GM21619 (cell line): ENCODE data around the gene UROS.

Experiments used
- ATAC-seq: cut with Tn5 transposase; IDR thresholded peaks from one replicate; pipeline ENCODE4 v1.9.1; 2021; ENCODE audit not compliant: unreplicated experiment

UROS gene

DNA sequence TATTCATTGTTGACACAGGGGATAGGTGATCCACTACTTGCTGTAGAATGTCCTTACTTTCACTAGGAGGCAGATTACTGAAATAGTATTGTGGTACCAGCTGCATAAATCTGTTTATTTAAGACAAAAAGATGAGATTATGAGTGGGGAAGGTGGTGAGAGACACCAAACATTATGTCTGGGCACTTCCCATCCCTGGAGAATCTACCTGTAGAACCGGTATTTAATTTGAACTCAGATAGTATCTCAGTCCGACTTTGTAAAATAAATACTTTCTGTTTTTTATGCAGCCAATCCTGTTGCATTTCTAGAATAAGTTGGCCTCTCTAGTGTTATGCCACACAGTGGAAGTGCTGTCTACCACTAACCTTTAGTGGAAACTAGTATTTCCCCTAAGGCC is 13.7 kb upstream of the UROS start:
- no peak for ATAC-seq

DNA sequence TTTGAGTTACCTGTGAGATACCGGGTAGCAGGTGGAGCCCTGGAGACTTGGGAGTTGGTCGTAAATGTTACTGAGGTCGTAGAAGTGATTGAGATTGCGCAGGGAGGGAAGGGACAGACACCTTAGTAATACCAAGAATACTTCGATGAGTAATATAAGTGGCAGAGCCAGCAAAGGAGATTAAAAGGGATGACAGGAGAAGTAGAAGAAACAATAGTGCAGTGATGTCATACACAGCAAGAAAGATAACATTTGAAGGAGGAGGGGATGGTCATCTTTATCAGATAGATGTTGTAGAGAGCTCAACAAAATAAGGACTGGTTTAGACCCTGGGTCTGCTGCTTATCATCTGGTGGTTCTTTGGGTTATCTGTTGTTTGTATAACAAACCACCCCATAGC is 5.3 kb upstream of the UROS start:
- no peak for ATAC-seq

DNA sequence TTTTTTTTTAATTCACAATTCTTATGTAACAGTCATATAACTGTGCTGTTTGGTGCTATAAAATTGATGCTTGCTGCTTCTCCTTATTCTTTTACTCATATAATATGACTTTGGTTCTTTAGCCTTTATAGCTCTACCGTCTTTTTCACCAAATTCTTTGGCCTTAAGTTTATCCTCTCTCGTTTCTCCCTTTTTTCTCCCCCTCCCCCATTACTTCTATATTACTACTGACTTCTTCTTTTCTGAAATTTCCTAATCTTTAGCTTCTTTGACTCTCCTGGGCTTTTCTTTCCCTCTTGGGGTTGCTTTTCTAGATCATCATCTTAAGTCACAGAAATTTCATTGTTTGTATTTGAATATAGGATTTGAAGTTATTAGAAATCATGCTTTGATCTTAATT is 4.1 kb upstream of the UROS start:
- no peak for ATAC-seq

DNA sequence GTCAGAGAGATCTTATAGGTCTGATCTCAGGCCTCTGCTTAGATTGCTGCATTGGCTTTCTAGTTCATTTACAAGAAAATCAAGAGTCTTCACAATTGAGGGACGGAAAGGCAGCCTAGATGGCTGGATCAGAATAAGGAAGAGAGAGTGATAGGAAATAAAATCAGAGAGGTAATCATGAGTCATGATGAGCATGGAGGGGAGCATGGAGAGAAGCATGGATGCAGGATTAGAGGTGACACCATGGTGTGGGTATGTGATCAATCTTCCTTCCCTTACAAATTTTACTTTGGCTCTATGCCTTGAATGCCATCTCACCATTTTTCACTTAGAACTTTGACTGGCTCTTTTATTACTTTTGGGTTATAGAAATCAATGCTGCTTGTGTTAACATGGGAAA is 1.7 kb upstream of the UROS start:
- no peak for ATAC-seq

DNA sequence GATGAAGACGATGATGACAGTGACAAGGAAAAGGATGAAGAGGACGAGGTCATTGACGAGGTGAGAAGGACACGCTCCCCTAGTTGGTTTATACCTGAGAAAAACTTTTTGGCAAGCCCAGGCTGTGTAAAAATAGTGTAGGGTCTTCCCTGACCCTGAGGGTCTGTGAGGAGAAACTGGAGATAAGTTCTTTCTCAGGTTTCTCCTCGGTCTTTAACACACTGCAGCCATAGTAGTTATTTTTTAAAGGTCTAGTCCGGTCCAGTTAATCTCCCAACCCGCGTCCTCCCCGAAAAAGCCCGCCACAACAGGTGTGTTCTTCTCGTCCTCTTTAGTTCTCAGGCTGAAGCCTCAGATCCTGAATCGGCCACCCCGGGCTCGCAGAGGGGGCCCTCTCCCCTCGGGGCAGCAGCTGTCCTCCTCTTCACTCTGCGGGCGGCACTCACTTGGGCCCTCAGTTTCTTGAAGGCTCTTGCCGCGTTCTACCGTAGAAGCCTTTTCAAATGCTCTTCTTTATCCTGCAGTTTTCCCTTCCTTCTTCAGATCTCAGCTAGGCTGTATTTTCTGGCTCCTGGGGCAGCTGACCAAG is 699 bp upstream of the UROS start:
- ATAC-seq = no peak

DNA sequence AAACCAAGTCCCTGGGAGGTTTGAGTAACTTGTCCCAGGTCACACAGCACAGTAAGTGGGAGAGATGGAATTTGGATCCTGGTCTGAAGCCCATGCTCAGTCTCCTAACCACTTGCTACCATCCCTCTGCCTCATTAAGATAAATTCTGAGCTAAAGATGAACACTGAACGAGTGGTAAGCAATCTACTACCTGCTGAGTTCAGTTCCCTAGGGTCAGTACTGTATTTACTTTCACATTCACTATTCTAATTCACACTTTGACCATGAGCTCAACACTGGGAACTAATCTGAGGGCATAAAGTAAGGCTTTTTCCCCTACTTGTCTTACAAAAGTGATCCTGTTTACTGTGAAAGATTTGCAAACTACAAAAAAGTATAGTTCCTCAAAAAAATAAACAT is 2.4 kb downstream of the UROS start:
- ATAC-seq = peak; percentile 58

DNA sequence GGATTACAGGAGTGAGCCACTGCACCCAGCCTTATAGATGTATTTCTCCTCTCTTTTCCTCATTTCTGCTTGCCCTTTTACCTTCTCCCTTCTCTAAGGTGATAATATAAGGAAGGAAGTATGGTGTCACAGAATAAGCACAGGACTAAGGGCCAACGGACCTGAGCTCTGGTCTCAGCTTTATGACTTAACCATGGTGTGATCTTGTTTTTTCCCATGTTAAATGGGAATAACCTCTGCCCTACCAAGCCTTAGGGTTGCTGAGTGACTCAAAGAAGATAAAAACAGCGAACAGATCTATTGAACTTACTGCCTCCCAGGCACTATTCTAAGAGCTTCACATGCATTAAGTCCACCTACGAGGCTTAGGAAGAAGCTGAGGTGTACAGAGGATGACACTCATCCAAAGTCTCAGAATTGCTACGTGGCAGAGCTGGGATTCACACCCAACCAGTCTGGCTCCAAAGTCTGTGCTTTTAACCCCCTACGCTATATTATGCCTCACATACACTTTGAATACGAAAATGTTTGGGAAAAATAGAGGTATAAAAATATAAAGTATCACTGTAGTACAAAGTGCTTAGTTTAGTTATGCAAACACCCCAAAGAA is 5.6 kb downstream of the UROS start:
- no peak for ATAC-seq

DNA sequence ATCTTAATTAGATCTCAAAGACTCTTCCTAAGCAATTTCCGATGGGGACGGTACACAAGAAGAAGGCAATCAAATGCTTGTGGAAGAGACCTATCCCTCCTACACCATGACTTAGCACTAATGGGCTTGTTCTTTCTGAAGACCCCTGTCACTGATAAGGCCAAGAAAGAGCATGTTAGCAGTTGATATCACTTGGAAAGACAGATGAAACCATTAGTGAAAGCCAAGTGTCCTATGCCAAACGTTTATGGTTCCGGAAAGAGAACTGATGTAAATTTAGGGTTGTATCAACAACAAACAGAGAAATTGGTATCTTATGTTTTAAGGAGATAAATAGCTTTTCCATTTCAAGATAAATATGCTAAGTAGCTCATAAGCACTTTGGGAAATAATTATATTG is 6.5 kb downstream of the UROS start:
- no peak for ATAC-seq

DNA sequence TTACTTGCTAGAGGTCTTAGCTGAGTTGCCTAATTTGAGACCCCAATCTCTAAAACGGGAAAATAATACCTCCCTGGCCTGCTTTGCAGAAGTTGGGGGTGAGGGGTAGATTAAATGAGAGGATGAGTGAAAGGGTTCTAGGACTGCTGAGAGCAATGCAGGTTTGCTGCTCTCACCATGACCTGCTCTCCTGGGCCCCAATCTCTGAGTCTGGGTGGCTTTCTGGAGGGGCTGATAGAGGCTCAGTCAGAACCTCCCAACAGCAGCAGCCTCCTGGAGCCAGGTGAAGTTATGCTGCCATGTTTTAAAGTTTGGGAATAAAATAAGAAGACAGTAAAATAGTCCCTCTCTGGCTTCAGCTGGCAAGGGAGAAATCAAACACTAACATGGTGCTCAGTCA is 7.3 kb downstream of the UROS start:
- ATAC-seq = no peak

DNA sequence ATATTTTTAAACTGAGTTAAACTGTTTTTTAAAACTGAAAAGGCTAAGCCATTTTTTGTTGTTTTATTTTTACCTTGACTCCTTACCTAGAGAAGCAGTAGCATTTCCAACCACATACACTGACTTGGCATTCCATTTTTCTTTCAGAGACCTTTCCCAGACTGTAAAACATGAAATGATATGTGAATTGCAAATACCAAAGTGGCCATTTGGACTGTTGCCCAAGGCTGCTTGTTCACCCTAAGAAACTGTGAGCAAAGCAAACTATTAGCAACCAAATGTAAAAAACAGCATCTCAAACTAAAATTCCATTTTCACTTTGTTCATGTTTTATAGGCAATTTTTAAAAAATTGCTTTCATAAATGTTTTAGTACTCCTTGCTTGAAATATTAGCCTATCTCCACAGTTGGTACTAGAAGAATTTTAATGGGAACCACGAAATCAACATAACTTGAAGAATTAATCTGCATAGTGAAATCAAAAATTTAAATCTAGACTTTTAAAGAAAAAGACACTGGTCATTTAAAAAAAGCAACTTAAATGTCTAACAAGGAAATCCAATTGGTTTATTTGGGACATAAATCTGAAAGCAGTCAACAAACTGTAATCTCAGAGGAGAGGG is 10.8 kb downstream of the UROS start:
- ATAC-seq = no peak

DNA sequence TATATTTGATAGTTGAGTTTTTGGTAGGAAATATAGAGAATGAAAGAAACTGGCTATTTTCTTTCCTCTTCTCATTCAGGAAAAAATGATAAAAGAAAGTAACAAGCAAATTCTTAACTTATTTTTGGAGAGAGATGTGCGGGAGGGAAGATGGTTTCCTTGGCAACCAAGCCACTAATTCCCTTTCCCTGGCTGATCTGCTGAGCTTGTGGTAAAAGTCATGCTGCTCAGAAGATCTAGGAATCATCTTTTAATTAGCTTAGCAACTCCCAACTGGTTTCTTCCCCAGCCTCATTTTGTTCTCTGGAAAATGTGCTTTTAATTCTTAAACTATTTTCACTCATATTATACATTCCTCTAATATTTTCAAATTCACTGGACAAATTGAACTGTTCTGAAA is 11.8 kb downstream of the UROS start:
- ATAC-seq = no peak

DNA sequence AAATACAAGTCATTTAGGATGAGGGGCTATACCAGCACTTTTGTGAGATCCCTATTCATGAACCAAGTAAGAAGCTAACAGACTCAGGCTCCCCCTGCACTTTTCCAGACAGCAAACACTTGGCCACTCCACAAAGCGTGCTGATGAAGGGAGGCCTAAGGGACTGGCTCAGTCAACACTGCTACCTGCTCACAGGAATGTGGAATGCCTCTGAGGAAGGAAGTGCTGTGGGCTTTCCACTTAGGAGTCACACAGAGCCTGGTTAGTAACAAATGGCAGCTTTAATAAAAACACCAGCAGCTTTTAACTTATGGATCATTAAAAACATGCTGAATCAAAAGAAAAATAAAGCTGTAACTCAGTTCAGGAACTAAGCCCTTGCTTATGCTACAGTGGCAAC is 15.0 kb downstream of the UROS start:
- ATAC-seq = no peak

DNA sequence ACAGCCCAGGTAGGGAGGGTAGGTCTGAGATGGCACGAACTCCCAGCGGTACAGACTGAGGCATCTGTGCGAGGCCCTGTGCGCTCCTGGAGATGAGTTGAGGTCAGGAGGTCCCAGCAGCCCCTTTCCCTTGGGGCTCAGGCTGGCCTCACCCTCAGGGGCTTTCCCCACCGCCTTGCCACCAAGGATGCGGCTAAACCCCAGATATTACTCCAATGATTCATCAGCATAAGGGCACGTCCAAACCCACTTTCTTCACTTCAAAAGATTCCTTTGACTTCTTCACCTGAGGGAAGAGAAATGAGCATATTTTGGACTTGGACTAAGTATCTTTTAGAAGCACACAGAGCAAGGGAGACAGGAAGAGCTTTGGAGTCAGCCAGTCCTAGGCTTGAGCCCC is 20.3 kb downstream of the UROS start:
- no peak for ATAC-seq

DNA sequence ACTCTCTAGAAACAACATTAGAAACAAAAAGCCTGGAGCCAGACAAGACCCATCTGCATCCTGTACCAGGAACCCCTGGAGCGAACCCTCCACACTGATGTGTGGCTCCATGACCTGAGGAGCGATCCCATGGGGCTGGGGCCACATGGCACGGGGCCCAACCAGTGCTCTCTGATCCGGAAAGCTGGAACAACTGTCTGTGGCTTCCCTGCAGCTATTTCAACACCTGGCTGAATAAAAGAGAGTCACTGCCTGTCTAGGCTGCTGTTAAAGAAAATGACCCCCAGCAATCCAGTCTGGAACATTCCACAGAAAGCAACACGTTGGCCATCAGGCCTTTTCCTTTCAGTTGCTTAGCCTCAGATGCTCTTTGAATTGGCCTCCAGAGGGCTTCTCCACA is 20.9 kb downstream of the UROS start:
- ATAC-seq = no peak

DNA sequence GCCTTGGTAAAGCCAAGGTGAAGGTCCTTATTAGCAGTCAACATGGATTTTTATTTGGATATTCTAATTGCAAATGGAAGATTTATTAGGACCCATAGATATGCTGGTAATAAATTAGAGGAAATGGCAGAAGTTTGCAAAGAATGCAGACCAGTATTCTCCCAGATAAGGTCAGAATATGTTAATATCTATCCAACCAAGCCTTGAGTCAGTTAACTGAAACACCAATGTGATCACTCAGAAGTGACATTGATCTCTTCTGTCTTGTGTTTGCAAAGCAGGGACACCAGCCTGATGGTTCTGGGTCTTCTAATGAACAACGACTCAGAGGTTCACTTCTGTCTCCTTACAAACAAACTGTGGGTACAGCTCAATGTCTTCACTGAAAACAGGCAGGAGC is 21.5 kb downstream of the UROS start:
- no peak for ATAC-seq

DNA sequence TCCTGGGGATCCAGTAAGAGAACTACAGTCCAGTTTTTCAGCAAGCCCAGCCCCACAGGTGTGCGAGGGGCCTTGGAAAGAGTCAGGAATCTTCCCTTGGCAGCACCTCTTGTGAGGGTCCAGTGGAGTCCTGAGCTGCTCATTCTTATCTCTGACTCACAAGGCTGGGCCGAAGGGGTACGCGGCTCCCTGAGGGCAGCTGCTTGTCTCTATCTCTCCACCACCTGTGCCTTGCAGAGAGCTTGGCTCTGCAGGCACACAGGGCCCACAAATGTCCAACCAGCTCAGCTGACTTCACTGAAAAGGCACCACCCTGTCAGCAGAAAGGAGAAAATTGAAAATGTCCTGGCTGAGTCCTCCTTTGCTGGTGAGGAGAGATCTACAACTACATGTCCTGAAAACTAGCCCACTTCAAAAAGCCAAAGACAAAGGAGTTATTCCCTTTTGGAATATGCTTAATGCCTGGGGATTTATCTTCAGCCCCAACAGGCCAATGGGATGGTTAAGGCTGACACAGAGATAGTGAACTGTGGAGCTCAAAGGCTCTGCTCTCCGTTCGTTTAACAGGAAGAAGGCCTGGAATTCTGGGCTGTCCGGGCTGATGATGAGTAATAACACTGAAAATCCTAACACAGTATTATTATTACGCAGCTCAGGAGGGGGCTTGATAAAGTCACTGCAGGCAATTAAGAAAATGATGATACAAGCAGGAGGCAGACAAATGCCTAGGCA is 23.4 kb downstream of the UROS start:
- ATAC-seq = no peak

DNA sequence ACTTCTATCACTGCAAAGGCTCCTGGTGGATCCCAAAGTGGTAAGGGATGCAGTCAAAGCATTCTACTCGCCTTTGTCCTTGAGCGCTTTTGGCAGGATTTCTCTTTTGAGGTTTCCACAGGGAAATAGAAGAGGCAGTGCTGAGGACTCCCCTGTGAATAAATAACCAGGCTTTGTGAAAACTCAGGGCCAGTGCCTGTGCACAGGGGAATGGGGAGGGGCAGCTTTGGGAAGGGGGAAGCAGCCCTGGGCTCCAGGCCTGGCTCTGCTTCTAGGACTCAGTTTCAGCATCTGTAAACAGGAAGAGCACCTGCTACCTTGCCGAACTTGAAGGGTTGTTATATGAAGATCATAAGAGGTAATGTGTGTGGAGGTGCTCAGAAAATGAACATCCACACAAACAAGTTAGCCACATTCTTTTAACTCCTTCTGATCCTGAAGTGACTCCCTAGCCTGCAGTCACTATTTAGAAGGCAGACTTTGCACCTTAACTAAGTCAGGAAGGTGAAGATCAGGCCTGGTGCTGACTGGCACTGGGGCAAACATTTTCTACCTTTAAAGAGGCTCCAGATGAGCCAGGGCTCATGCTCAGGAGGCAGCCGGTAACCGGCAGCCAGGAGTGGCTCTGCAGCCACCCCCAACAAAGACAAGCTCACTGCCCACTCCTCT is 24.9 kb downstream of the UROS start:
- ATAC-seq = no peak

DNA sequence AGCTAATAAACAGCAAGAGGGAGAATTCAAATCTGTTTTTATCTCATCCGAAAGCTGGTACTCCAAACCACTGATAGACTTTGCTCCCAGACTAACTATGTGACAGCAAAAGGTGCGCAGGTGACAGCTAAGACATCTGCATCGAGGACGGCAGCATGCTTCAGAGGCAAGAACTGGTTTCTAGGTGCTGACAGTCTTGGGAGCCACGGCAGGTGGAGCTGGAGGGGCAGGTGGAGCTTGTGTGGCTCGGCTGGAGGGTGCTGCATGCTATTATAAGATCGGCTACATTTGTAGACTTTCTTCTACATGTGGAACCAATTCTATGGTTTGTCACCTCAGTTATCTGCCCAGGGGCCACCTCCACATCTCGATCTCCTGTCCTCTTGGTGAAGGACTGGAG is 25.6 kb downstream of the UROS start:
- ATAC-seq = no peak

DNA sequence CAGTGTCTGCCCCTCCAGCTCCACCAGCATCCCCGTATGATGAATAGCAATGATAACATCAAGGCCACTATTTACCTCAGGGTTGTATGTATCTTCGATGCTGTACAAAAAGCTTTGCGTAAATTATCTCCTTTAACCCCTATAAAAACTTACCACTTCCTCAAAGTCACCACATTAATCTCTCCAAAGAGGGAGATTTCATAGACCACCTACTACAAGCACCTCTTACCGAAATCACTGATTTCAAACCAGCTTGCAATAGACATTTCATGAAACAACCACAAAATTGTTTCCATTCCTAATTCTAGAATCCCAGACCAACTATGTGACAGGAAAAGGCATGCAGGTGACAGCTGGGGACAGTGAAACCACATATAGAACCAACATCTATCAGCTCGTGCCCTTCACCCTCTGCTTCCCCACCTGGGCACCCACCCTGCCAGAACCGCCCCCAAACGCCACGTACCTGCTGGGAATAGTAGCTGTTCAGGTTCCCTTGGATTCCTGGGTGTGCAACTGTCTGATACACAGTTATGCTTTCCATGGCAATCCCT is 27.3 kb downstream of the UROS start:
- ATAC-seq = no peak

DNA sequence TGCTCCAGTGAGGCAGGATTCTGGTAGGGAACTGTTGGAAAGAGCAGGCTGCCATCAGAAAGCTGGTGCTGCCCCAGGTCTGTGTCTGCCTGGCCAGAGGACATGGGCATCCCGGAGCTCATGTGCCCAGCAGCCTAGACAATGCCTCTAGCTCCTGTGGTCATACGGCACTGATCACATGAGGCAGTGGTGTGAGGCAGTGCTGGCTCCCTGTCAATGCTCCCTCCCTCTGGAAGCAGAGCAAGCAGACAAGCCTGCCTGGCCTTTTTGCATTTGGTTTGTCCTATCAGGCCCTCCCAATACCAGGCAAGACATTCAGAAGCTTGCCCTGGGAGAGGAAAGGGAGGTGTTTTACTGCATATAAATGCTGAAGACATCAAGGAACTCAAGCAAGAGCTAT is 27.9 kb downstream of the UROS start:
- ATAC-seq = no peak
